AG04449 (cell line): ENCODE data around the gene MSL3.

Experiments
- CTCF ChIA-PET: fragments of 350-600 bp; formaldehyde crosslinking; extraction: SDS; loops from one replicate; lab custom pipeline; 2021; ENCODE audit warnings: antibody characterized with exemption; lab: Yijun Ruan, JAX
- POLR2A ChIA-PET: fragments of 400-600, 350-600 bp; formaldehyde crosslinking; extraction: SDS; loops from one replicate; lab custom pipeline; 2020; ENCODE audit warnings: antibody characterized with exemption, inconsistent platforms; lab: Yijun Ruan, JAX
- DNase-seq: peaks from one replicate; pipeline ENCODE4 v3.0.0-alpha.2; 2010; ENCODE audit warnings: low read depth, low spot score
- H3K4me3 ChIP-seq: 2 replicates; pipeline ENCODE4 v1.5.1; 2011; ENCODE audit warnings: low read depth, mild to moderate bottlenecking, control low read depth, low read length
- TF ChIP-seq, protein P1 (sequence below): IDR thresholded peaks from one replicate; pipeline ENCODE4 v1.5.1; 2011; ENCODE audit warnings: mild to moderate bottlenecking, moderate library complexity, low read length, control low read depth, inconsistent platforms; ENCODE audit not compliant: insufficient read depth; ENCODE audit errors: missing control alignments

MSL3 gene

DNA sequence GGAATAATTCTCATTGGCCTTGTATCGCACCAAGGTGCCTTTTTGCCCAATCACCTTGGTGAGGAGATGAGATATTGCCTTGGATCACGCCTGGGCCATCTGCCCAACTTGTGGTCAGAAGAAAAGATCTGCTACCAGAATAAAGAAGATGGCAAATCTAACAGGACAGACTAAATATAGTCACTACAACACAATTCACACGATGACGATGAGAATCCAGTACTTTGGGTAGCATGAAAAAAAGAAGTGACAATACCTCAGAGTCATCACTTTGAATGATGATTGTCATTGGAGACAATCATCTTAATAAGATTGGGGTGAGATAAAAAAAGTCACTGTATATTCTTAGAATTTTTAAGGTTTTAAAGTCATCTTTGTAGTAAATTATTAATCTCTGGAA is 7.3 kb upstream of the MSL3 start:
- ChIA-PET POLR2A (no interaction called here), CTCF (no interaction called here)
- TF ChIP-seq, protein P1, sequence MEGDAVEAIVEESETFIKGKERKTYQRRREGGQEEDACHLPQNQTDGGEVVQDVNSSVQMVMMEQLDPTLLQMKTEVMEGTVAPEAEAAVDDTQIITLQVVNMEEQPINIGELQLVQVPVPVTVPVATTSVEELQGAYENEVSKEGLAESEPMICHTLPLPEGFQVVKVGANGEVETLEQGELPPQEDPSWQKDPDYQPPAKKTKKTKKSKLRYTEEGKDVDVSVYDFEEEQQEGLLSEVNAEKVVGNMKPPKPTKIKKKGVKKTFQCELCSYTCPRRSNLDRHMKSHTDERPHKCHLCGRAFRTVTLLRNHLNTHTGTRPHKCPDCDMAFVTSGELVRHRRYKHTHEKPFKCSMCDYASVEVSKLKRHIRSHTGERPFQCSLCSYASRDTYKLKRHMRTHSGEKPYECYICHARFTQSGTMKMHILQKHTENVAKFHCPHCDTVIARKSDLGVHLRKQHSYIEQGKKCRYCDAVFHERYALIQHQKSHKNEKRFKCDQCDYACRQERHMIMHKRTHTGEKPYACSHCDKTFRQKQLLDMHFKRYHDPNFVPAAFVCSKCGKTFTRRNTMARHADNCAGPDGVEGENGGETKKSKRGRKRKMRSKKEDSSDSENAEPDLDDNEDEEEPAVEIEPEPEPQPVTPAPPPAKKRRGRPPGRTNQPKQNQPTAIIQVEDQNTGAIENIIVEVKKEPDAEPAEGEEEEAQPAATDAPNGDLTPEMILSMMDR: no peak
- H3K4me3 ChIP-seq: no peak overlapping the region
- no peak for DNase-seq

DNA sequence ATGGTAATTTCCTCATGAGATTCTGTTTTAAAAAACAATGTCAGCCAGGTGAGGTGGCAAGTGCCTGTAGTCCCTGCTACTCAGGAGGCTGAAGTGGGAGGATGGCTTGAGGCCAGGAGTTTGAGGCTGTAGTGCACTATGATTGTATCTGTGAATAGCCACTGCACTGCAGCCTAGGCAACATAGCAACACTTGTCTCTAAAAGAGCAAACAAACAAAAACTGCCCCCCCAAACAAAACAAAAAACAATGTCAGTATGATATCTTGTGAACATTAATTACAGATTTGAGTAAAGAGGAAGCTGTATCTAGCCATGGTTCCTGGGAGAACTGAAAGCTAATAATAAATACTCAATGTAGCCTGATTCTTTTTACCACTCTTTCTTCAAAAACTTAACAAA is 6.8 kb upstream of the MSL3 start:
- CTCF ChIA-PET: no interaction called here
- TF ChIP-seq, protein P1: no peak
- POLR2A ChIA-PET: no interaction called here
- DNase-seq: no peak
- no peak overlapping the region for H3K4me3 ChIP-seq

DNA sequence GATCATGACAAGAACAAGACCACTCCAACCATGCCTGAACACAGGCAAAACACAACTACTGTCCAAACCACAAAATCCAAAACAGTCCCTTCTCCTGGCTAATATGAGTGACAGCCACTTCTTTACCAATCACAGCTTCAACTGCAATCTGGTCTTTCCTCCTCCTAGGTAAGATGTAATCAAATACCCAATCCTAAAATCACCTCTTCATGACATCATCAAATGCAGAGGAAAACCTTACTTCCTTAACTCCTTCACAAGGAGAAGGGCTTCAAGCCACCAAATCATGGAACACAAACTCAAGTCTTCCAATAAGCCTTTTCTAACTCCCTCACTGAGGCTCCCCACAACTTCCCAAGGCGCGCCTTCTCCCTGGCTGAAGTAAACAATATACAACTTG is 4.4 kb upstream of the MSL3 start:
- ChIA-PET CTCF (no interaction called here), POLR2A (no interaction called here)
- no peak for DNase-seq
- TF ChIP-seq, protein P1: no peak
- H3K4me3 ChIP-seq: no peak overlapping the region

DNA sequence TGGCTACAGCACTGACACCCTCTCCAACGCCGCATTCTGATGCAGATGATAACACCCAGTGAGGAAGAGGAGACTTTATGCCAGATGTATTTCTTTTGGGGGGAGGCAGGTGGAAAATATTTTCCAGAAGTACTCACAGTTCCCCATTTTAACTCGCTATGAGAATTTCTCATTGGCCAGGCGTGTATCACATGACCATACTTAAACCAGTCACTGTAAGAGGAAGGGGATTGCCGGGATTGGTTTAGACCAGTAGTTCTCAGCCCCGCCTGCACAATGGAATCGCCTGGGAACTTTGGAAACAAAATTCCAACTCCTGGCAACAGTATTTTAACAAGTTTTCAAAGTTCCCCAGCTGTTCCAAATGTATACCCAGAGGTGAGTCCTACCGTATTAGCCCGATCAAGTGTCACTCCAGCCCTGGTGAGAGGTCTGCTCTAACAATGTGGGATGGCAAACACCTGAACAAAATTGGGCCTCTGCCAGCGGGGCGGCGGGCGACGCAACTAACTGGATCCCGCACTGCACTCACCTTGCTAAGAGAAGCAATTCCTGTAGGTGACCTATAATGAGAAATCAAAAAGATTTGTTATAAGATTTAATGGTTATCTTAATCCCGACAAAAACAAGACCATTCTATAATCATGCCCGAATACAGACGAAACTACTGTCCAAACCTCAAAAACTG is 2.9 kb upstream of the MSL3 start:
- DNase-seq: no peak
- TF ChIP-seq, protein P1: no peak
- ChIA-PET CTCF (no interaction called here), POLR2A (no interaction called here)
- no peak overlapping the region for H3K4me3 ChIP-seq

DNA sequence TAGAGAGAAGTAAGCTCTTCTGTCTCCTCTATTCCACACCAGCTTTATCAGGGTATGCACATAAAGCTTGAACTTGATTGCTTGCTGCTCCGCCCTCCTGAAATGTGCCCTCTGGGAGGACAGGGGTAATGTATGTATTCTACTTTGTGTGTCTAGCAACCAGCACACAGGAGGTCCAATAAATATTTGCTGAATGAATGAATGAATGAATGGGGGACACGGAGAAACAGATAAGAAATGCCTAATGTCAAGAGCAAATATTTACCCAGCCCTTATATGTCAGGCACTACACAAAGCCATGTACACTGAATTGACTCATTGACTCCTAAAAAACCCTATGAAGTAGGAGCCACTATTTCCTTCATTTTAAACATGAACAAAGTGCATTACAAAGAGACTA is 2.3 kb upstream of the MSL3 start:
- ChIA-PET CTCF (no interaction called here), POLR2A (no interaction called here)
- no peak for DNase-seq
- no peak overlapping the region for H3K4me3 ChIP-seq
- TF ChIP-seq, protein P1: no peak

DNA sequence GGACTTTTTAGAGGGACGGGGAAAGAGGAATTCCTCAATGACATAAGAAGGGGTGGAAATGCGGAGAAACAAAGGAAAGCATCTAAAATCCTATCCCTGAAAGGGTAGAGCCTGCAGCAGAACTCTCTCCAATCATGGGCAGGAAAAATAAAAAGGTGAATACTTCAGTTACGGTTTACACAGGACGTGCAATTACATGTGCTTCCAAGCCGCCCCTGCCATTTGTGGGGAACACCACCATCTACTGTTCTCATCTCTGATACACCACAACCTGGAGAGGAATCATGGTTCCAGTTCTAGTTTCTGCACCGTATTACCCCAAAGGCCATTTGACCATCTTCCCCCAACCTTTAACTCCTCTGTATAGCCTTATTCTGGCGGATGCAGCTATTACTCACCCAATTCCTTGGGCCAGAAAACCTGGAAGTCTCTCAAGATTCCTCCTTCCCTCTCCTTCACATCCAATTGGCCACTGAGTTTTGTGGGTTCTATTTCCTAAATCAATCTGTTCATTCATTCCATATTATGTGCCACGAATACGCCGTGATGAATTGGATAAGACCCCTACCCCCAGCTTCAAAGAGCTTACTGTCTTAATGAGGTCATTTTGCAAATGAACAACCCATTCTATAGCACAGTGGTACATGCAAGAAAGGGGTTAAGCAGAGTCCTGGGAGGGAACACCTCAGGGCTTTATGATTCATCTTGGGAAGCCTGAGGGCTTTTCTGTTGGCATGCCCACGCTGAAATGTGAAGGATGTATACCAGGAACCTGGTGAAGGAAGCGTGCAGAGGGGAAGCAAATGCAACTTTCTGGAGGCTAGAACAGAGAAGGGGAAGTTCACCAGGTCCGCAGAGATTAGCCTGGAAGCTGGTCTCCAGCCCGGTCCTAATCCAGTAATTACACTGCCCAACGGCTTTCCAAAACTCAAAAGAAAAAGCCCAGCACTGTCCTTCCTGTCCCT is 1.4 kb upstream of the MSL3 start:
- POLR2A ChIA-PET: interaction anchor here (0.7 kb wide), 1 partner anchor 12 kb away, joined by 3 read pairs; no protein-coding TSS in a partner anchor
- no peak for DNase-seq
- TF ChIP-seq, protein P1: no peak
- no peak overlapping the region for H3K4me3 ChIP-seq
- CTCF ChIA-PET: interaction anchor here (0.9 to 2.1 kb wide), 3 partner anchors 10 to 374 kb away, joined by 3 to 13 read pairs (median 3); no protein-coding TSS in a partner anchor
